Sigmoid colon (tissue), 4 donors: ENCODE data around the gene FGFBP3.

Experiments
- CTCF ChIP-seq, 4 experiments: fragments of 450-650 bp in 3 of 4; fragments of 200-600 bp in 1 of 4; IDR thresholded peaks; one replicate each; pipeline ENCODE4 v1.5.1; 2016 to 2019; ENCODE audit warnings: antibody characterized with exemption in 4 of 4, mild to moderate bottlenecking in 3 of 4, moderate library complexity in 2 of 4
- EP300 ChIP-seq, 4 donors: sonication (generic); formaldehyde crosslinking; IDR thresholded peaks; one replicate each; pipeline ENCODE4 v1.6.1; 2017; ENCODE audit warnings: antibody characterized with exemption in 4 of 4
- POLR2A ChIP-seq, 2 donors: fragments of 450-650 bp; IDR thresholded peaks; one replicate each; pipeline ENCODE4 v1.6.1; 2016; ENCODE audit warnings: antibody characterized with exemption in 2 of 2, mild to moderate bottlenecking in 2 of 2, moderate library complexity in 2 of 2
- POLR2AphosphoS5 ChIP-seq, 4 donors: sonication (generic); formaldehyde crosslinking; IDR thresholded peaks; one replicate each; pipeline ENCODE4 v1.6.1; 2017; ENCODE audit warnings: antibody characterized with exemption in 4 of 4

GRCh38 chr10:91909117-91909677 is at the start of gene FGFBP3:
- TF ChIP-seq POLR2A (IDR thresholded peaks at IDR 0.05) (no peak), CTCF (IDR thresholded peaks at IDR 0.05) (no peak), POLR2AphosphoS5 (IDR thresholded peaks at IDR 0.05) (no peak), EP300 (IDR thresholded peaks at IDR 0.05) (no peak)
